ENCODE measurements around the gene ZNF445. TPM values are rescaled to one million over a fixed set of nuclear protein-coding genes. Genes with fewer than 3 reads are reported as not detected.

Gene ZNF445
- total RNA-seq, 1 donor from 2014 or later: 6.6 TPM

DNA sequence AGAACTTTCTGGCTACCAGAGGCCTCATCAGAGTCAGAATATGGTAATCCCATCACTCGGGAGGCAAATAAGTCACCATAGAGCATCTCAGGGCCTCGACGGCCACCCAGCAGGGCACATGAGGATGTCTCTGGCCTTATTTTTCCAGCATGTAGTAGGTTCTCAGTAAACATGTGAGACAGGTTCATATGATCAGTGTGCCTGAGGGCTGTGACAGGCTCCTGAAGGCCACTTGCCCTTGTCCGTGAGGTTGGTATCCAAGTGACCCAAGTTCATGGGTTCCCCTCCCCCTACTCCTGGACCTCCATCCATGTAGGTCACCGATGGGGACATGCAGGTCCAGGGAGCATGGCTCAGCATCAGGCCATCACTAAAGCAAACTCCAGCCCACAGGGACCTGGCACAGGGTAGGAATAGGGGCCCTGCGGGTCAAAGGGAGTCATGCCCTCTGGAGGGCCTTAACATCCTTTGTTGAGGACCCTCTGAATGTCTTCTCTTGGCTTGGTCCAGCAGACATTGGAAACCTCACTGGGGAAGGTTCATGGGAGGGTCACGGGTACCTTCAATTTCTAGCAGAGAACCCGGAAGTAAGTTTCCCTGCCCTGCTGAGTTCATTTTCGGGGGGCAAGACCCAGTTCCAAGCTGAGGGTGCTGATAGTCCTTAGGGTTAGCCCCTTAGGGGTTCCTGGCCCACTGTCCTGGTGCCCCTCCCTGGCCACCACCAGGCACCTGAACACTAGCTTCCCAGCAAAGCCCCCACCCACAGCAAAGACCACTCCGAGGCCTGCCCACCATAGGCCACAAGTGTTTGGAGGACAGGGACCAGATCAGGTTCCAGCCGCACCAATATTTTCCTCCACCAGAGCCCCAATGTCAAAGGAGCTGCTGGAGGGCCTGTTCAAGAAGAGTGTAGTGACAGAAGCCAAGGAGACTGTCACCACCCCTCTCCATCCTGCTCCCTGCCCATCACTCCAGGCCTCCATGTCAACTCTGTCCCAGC is 61.1 kb downstream of the ZNF445 start:
- Histone ChIP-seq H3K27ac (no peak overlapping the region), H3K9me3 (no peaks in the 10 kb centered on the region), H3K27me3 (no peaks in the 10 kb centered on the region), H3K36me3 (no peaks in the 10 kb centered on the region), H3K4me1 (no peaks in the 10 kb centered on the region), H3K4me3 (no peak overlapping the region)
- intact Hi-C loops (cut with DNase I): no loop called here
- TF ChIP-seq, protein P1, sequence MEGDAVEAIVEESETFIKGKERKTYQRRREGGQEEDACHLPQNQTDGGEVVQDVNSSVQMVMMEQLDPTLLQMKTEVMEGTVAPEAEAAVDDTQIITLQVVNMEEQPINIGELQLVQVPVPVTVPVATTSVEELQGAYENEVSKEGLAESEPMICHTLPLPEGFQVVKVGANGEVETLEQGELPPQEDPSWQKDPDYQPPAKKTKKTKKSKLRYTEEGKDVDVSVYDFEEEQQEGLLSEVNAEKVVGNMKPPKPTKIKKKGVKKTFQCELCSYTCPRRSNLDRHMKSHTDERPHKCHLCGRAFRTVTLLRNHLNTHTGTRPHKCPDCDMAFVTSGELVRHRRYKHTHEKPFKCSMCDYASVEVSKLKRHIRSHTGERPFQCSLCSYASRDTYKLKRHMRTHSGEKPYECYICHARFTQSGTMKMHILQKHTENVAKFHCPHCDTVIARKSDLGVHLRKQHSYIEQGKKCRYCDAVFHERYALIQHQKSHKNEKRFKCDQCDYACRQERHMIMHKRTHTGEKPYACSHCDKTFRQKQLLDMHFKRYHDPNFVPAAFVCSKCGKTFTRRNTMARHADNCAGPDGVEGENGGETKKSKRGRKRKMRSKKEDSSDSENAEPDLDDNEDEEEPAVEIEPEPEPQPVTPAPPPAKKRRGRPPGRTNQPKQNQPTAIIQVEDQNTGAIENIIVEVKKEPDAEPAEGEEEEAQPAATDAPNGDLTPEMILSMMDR (IDR thresholded peaks at IDR 0.05): no peak
- no peak for DNase-seq (ENCODE audit: low spot score in 2 of 2)

DNA sequence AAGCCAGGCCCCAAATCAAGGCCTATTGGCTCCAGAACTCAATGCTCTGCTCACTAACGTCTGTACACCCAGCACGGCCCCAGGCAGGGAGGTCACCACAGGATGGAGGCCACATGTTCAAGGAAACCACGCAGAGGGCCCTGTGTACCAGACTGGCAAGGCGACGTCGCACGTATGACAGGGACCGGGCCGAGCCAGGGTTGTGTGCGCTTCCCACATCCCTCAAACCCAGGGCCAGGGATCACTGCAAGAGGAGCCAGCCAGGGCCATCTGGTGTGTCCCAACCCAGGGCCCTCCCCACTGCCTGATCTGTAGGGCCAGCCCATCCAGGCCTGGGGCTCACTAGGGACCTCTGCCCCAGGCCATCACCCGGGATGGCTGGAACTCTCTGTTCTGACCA is 62.0 kb downstream of the ZNF445 start:
- Histone ChIP-seq H3K9me3 (no peaks in the 10 kb centered on the region), H3K4me3 (no peak overlapping the region), H3K36me3 (no peaks in the 10 kb centered on the region), H3K27me3 (no peaks in the 10 kb centered on the region), H3K27ac (no peak overlapping the region), H3K4me1 (no peaks in the 10 kb centered on the region)
- no peak for DNase-seq (ENCODE audit: low spot score in 2 of 2)
- TF ChIP-seq, protein P1 (IDR thresholded peaks at IDR 0.05): no peak
- intact Hi-C loops (cut with DNase I): no loop called here

- intact Hi-C loops (cut with DNase I): no loop called here
- no peaks in the 10 kb centered on the region for H3K27me3 ChIP-seq
- H3K4me3 ChIP-seq: no peak overlapping the region
- H3K27ac ChIP-seq: no peak overlapping the region
- no peaks in the 10 kb centered on the region for H3K4me1 ChIP-seq
- no peak for DNase-seq (ENCODE audit: low spot score in 2 of 2)
- H3K36me3 ChIP-seq: no peaks in the 10 kb centered on the region
- TF ChIP-seq, protein P1 (IDR thresholded peaks at IDR 0.05): no peak
- H3K9me3 ChIP-seq: no peaks in the 10 kb centered on the region
These were observed 62.9 kb downstream of the ZNF445 start for GRCh38 chr3:44414517-44415090.

- no peak overlapping the region for H3K4me3 ChIP-seq
- TF ChIP-seq, protein P1 (IDR thresholded peaks at IDR 0.05): no peak
- H3K27ac ChIP-seq: no peak overlapping the region
- H3K4me1 ChIP-seq: no peaks in the 10 kb centered on the region
- H3K27me3 ChIP-seq: no peaks in the 10 kb centered on the region
- no peaks in the 10 kb centered on the region for H3K9me3 ChIP-seq
- no peak for DNase-seq (ENCODE audit: low spot score in 2 of 2)
- no peaks in the 10 kb centered on the region for H3K36me3 ChIP-seq
- intact Hi-C loops (cut with DNase I): no loop called here
These were observed 65.1 kb downstream of the ZNF445 start for GRCh38 chr3:44412365-44412764.

- no peak for DNase-seq (ENCODE audit: low spot score in 2 of 2)
- Histone ChIP-seq H3K9me3 (no peaks in the 10 kb centered on the region), H3K4me3 (no peak overlapping the region), H3K27me3 (no peaks in the 10 kb centered on the region), H3K4me1 (no peaks in the 10 kb centered on the region), H3K27ac (no peak overlapping the region), H3K36me3 (no peaks in the 10 kb centered on the region)
- intact Hi-C loops (cut with DNase I): no loop called here
- TF ChIP-seq, protein P1 (IDR thresholded peaks at IDR 0.05): no peak
These were observed 66.3 kb downstream of the ZNF445 start for GRCh38 chr3:44411031-44411645.
